Vagina (tissue), 2 donors: Measurements from ENCODE around the gene NINL.

Experiments used
- POLR2A ChIP-seq, 2 donors: fragments of 450-650 bp; IDR thresholded peaks; one replicate each; pipeline ENCODE4 v1.6.1; 2017; ENCODE audit warnings: antibody characterized with exemption in 2 of 2, mild to moderate bottlenecking in 2 of 2, moderate library complexity in 2 of 2
- POLR2AphosphoS5 ChIP-seq, 2 donors: sonication (generic); formaldehyde crosslinking; IDR thresholded peaks; one replicate each; pipeline ENCODE4 v1.9.0; 2017; ENCODE audit warnings: antibody characterized with exemption in 2 of 2, mild to moderate bottlenecking in 2 of 2, low read depth in 1 of 2; ENCODE audit not compliant: insufficient read depth in 1 of 2
- TF ChIP-seq, protein P1 (sequence below), 3 experiments: fragments of 450-650 bp in 2 of 3; fragments of 200-600 bp in 1 of 3; sonication (generic) in 1 of 3; IDR thresholded peaks; one replicate each; pipeline ENCODE4 v1.5.1; 2017 to 2019; ENCODE audit warnings: antibody characterized with exemption in 3 of 3, mild to moderate bottlenecking in 2 of 3, moderate library complexity in 2 of 3

GRCh38 chr20:25464501-25465242 is 120.7 kb downstream of the NINL start:
- TF ChIP-seq, protein P1, sequence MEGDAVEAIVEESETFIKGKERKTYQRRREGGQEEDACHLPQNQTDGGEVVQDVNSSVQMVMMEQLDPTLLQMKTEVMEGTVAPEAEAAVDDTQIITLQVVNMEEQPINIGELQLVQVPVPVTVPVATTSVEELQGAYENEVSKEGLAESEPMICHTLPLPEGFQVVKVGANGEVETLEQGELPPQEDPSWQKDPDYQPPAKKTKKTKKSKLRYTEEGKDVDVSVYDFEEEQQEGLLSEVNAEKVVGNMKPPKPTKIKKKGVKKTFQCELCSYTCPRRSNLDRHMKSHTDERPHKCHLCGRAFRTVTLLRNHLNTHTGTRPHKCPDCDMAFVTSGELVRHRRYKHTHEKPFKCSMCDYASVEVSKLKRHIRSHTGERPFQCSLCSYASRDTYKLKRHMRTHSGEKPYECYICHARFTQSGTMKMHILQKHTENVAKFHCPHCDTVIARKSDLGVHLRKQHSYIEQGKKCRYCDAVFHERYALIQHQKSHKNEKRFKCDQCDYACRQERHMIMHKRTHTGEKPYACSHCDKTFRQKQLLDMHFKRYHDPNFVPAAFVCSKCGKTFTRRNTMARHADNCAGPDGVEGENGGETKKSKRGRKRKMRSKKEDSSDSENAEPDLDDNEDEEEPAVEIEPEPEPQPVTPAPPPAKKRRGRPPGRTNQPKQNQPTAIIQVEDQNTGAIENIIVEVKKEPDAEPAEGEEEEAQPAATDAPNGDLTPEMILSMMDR (IDR thresholded peaks at IDR 0.05), result no peak
- TF ChIP-seq POLR2AphosphoS5 (IDR thresholded peaks at IDR 0.05; ENCODE audit: insufficient read depth in 1 of 2, low read depth in 1 of 2) (no peak), POLR2A (IDR thresholded peaks at IDR 0.05) (no peak)
